ENCODE results near the gene PAQR4.

PAQR4 gene

DNA sequence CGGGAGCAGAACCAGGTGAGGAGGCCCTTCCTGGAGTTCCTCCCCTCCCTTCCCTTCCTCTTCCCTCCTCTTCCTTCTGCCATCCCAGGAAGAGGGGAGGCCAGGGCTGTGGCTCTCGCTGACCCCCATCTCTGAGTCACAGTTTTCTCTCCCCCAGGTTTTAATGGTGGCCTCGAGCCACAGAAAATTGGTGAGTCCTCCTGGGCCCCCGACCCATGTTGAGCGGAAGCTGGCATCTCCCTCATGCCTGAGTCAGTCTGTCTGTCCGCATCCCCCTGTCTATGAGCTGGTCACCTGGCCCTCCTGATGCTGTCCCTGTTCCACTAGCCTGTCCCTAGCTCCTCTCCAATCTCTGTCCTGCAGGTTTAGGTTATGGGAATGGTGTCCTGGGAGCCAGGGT, 30.8 kb downstream of the PAQR4 start:
- Histone ChIP-seq H3K9me3 (ENCODE audit: low read length) (no peaks in the 10 kb centered on the region), H4K20me1 (ENCODE audit: insufficient read depth, low read length) (no peaks in the 10 kb centered on the region), H3K27ac (ENCODE audit: low read depth, low read length, poor library complexity, severe bottlenecking) (no peak overlapping the region), H3K4me3 (ENCODE audit: low read depth, low read length, poor library complexity, severe bottlenecking) (no peak overlapping the region), H3F3A (ENCODE audit: insufficient read depth, low read length) (no peaks in the 10 kb centered on the region), H3K9ac (ENCODE audit: low read length) (no peak overlapping the region), H3K4me2 (ENCODE audit: low read length) (no peak overlapping the region), H3K9me2 (ENCODE audit: low read depth, low read length) (no peaks in the 10 kb centered on the region), H3K36me3 (ENCODE audit: insufficient read depth, low read length) (no peaks in the 10 kb centered on the region), H3K4me1 (ENCODE audit: insufficient read depth, low read length, severe bottlenecking) (peaks cover 3% of the 10 kb centered on the region), H3K79me2 (ENCODE audit: insufficient read depth, low read length) (no peaks in the 10 kb centered on the region), H2AFZ (ENCODE audit: low read length) (no peak overlapping the region), H3K27me3 (ENCODE audit: insufficient read depth, low read length) (peaks cover 7% of the 10 kb centered on the region)
- TF ChIP-seq EZH2 (IDR thresholded peaks at IDR 0.05; ENCODE audit: borderline replicate concordance, low read length) = no peak
- TF ChIP-seq, protein P1, sequence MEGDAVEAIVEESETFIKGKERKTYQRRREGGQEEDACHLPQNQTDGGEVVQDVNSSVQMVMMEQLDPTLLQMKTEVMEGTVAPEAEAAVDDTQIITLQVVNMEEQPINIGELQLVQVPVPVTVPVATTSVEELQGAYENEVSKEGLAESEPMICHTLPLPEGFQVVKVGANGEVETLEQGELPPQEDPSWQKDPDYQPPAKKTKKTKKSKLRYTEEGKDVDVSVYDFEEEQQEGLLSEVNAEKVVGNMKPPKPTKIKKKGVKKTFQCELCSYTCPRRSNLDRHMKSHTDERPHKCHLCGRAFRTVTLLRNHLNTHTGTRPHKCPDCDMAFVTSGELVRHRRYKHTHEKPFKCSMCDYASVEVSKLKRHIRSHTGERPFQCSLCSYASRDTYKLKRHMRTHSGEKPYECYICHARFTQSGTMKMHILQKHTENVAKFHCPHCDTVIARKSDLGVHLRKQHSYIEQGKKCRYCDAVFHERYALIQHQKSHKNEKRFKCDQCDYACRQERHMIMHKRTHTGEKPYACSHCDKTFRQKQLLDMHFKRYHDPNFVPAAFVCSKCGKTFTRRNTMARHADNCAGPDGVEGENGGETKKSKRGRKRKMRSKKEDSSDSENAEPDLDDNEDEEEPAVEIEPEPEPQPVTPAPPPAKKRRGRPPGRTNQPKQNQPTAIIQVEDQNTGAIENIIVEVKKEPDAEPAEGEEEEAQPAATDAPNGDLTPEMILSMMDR (IDR thresholded peaks at IDR 0.05; ENCODE audit: low read length) = no peak

DNA sequence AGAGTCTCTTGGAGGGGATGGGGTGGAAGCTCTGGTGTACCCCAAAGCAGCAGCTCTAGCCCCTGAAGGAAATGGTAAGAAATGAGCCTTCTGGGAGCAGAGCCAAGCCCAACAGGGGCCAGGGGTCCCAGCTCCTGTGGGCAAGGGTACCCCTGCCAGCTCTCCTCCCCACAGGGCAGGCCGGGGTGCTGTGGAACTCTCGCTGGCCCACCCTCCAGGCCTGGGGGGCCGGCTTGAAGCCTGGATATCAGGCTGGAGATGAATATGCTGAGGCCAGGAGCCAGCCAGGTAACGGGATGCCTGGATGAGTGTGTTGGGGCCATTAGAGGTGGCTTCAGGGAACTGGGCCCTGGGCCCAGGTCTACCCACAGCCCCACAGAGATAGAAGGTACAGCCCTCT, 31.4 kb downstream of the PAQR4 start:
- Histone ChIP-seq H3K9ac (ENCODE audit: low read length) (no peak overlapping the region), H2AFZ (ENCODE audit: low read length) (no peak overlapping the region), H3K4me3 (ENCODE audit: low read depth, low read length, poor library complexity, severe bottlenecking) (no peak overlapping the region), H3K9me3 (ENCODE audit: low read length) (no peaks in the 10 kb centered on the region), H3K36me3 (ENCODE audit: insufficient read depth, low read length) (no peaks in the 10 kb centered on the region), H3F3A (ENCODE audit: insufficient read depth, low read length) (no peaks in the 10 kb centered on the region), H3K4me2 (ENCODE audit: low read length) (no peak overlapping the region), H3K4me1 (ENCODE audit: insufficient read depth, low read length, severe bottlenecking) (peaks cover 4% of the 10 kb centered on the region), H3K27ac (ENCODE audit: low read depth, low read length, poor library complexity, severe bottlenecking) (no peak overlapping the region), H3K27me3 (ENCODE audit: insufficient read depth, low read length) (peaks cover 7% of the 10 kb centered on the region), H3K79me2 (ENCODE audit: insufficient read depth, low read length) (no peaks in the 10 kb centered on the region), H3K9me2 (ENCODE audit: low read depth, low read length) (no peaks in the 10 kb centered on the region), H4K20me1 (ENCODE audit: insufficient read depth, low read length) (no peaks in the 10 kb centered on the region)
- no peak for TF ChIP-seq EZH2 (IDR thresholded peaks at IDR 0.05; ENCODE audit: borderline replicate concordance, low read length)
- TF ChIP-seq, protein P1 (IDR thresholded peaks at IDR 0.05; ENCODE audit: low read length) = no peak

DNA sequence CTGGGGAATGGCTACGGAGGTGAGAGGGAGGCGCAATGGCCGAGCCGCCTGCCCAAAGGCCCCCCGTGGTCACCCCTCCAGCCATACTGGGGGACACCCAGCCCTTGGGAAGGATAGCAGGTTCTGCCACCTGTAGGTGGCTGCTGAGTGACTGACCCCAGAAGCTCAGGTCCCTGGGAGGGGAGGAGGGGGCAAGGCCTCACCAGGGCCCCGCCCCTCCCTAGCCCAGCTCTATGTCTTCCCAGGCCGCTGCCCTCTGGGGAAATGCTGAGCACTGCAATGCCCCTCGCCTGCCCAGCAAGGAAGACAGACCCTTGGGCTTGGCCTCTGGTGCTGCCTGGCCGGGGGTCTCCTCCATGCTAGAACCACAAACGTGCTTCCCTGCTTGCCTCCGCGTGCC, 32.2 kb downstream of the PAQR4 start:
- Histone ChIP-seq H3K27me3 (ENCODE audit: insufficient read depth, low read length) (peaks cover 7% of the 10 kb centered on the region), H3K4me3 (ENCODE audit: low read depth, low read length, poor library complexity, severe bottlenecking) (no peak overlapping the region), H3K9ac (ENCODE audit: low read length) (no peak overlapping the region), H4K20me1 (ENCODE audit: insufficient read depth, low read length) (no peaks in the 10 kb centered on the region), H3K9me3 (ENCODE audit: low read length) (no peaks in the 10 kb centered on the region), H3K36me3 (ENCODE audit: insufficient read depth, low read length) (no peaks in the 10 kb centered on the region), H3K4me1 (ENCODE audit: insufficient read depth, low read length, severe bottlenecking) (peaks cover 4% of the 10 kb centered on the region), H3F3A (ENCODE audit: insufficient read depth, low read length) (no peaks in the 10 kb centered on the region), H3K4me2 (ENCODE audit: low read length) (no peak overlapping the region), H3K27ac (ENCODE audit: low read depth, low read length, poor library complexity, severe bottlenecking) (no peak overlapping the region), H3K79me2 (ENCODE audit: insufficient read depth, low read length) (no peaks in the 10 kb centered on the region), H2AFZ (ENCODE audit: low read length) (no peak overlapping the region), H3K9me2 (ENCODE audit: low read depth, low read length) (no peaks in the 10 kb centered on the region)
- TF ChIP-seq EZH2 (IDR thresholded peaks at IDR 0.05; ENCODE audit: borderline replicate concordance, low read length) = no peak
- TF ChIP-seq, protein P1 (IDR thresholded peaks at IDR 0.05; ENCODE audit: low read length) = no peak

All from OCI-LY1 (cell line).